ENCODE results near the gene TBL1XR1. TPM values are rescaled to one million over a fixed set of nuclear protein-coding genes. Genes with fewer than 3 reads are reported as not detected.
"Not testable (repeated sequence)": the region's sequence is repeated elsewhere in the genome, so short reads cannot be mapped to it uniquely, and the experiment has no call there.

The TBL1XR1 gene
- total and polyA plus RNA-seq, 2 of the 8 experiments (the other 6 are each of a cell fraction or from before 2014, with no cell fraction given) = 28.1 to 147 TPM

DNA sequence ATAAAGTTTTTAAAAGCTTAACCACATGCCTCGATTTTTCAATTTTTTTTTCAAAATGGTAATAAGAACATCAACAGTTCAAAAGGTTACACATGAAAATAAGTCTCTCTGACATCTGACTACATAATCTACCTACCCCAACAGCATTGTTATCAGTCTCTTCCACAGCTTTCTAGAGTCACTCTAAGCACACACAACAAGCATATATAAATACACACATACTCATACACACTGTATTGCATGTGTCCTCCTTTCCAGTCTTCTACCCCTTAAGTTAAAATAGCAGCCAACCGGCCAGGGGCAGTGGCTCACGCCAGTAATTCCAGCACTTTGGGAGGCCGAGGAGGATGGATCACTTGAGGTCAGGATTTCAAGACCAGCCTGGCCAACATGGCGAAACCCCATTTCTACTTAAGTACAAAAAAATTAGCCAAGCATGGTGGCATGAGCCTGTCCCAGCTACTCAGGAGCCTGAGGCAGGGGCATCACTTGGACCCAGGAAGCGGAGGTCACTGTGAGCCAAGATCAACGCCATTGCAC lies 12.2 kb downstream of the TBL1XR1 start (continued):
- TF ChIP-seq KDM1A (IDR thresholded peaks at IDR 0.05; ENCODE audit: borderline replicate concordance, low read length) (no peak), JUND (IDR thresholded peaks at IDR 0.05; ENCODE audit: low read length) (no peak)

DNA sequence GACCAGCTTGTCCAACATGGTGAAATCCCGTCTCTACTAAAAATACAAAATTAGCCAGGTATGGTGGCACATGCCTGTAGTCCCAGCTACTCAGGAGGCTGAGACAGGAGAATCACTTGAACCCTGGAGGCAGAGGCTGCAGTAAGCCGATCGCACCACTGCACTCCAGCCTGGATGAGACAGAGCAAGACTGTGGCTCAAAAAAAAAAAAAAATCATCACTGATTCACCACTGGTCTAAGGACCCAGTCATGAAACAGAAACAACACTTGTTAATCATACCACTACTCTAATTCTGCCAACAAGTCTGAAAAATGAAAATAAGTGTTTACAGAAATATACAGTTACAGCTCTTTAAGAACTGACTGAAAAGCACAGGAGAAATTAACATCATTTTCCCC lies 12.7 kb downstream of the TBL1XR1 start:
- not testable (repeated sequence) for H3K27me3 ChIP-seq (replicated peaks in 1 of 4; ENCODE audit: control insufficient read depth in 3 of 4, extremely low read depth in 1 of 4, insufficient read depth in 3 of 4, low read length in 3 of 4); H3K9ac ChIP-seq (replicated peaks in 1 of 4; ENCODE audit: extremely low read depth in 1 of 4, low read depth in 3 of 4, low read length in 3 of 4); H3K36me3 ChIP-seq (ENCODE audit: control insufficient read depth in 2 of 4, insufficient read depth in 4 of 4, low read length in 3 of 4); DNase-seq (ENCODE audit: low read depth in 1 of 2, low spot score in 2 of 2); H2AK5ac ChIP-seq (ENCODE audit: low read depth, low read length); H2BK15ac ChIP-seq (ENCODE audit: low read length); H3K18ac ChIP-seq (ENCODE audit: extremely low read depth, low read length); H3K79me1 ChIP-seq (ENCODE audit: low read depth, low read length); H2BK12ac ChIP-seq (ENCODE audit: low read depth, low read length); H3K4ac ChIP-seq (replicated peaks; ENCODE audit: insufficient read length, low read depth, low read length); H4K8ac ChIP-seq (ENCODE audit: extremely low read depth, insufficient read depth, low read length); H3K4me3 ChIP-seq (ENCODE audit: extremely low read depth in 1 of 4, insufficient read depth in 2 of 4, low read depth in 3 of 4, low read length in 4 of 4); H3K27ac ChIP-seq (ENCODE audit: low read depth, low read length); H3K14ac ChIP-seq (ENCODE audit: insufficient read length); H3K4me2 ChIP-seq (ENCODE audit: insufficient read depth in 1 of 2, low read depth in 2 of 2, low read length in 2 of 2); H2BK5ac ChIP-seq (ENCODE audit: low read depth, low read length); H3K23ac ChIP-seq (ENCODE audit: insufficient read length); H2AFZ ChIP-seq (ENCODE audit: low read length); H4K5ac ChIP-seq (ENCODE audit: insufficient read length, low read depth, low read length); H3K23me2 ChIP-seq (ENCODE audit: low read depth, low read length); FAIRE-seq; H2BK20ac ChIP-seq (ENCODE audit: low read length); H2BK120ac ChIP-seq (replicated peaks; ENCODE audit: low read depth, low read length); H3K9me3 ChIP-seq (ENCODE audit: insufficient read depth in 2 of 2, low read depth in 1 of 2, low read length in 1 of 2); H3K4me1 ChIP-seq (replicated peaks in 1 of 4; ENCODE audit: control insufficient read depth in 3 of 4, insufficient read depth in 4 of 4, low read length in 3 of 4); H3K56ac ChIP-seq (replicated peaks; ENCODE audit: insufficient read length, low read depth, low read length); H4K91ac ChIP-seq (replicated peaks; ENCODE audit: insufficient read length, low read length)
- peaks cover 24 to 25% of the 10 kb centered on the region in 2 experiments for H4K20me1 ChIP-seq (replicated peaks in 1 of 2; ENCODE audit: control insufficient read depth in 1 of 2, insufficient read depth in 2 of 2, low read length in 2 of 2)
- H3K79me2 ChIP-seq (ENCODE audit: control insufficient read depth in 1 of 2, insufficient read depth in 2 of 2, low read length in 2 of 2) = peaks cover 86 to 100% of the 10 kb centered on the region in 2 experiments
- CTCF ChIA-PET (ENCODE audit: partially characterized antibody) = interaction anchor here (0.6 to 1.3 kb wide), 5 partner anchors 11 to 318 kb away, joined by 3 to 4 read pairs (median 3); no protein-coding TSS in a partner anchor
- POLR2A ChIA-PET (ENCODE audit: partially characterized antibody) = interaction anchor here (0.6 to 3.0 kb wide), 2 partner anchors 11 to 1846 kb away, joined by 3 to 19 read pairs; no protein-coding TSS in a partner anchor
- WGBS, 2 experiments (ENCODE audit: extremely low coverage in 1 of 2, insufficient coverage in 1 of 2, insufficient read length in 1 of 2, insufficient replicate concordance in 2 of 2, low coverage in 1 of 2, low lambda C conversion rate in 2 of 2, missing lambda C conversion rate in 1 of 2) = 100% methylated on average over 3 of the region's 3 CpGs; no CpG with 5 or more reads in 1 of the 2 experiments

Data from H1 (cell line).